Ammon's horn (tissue), 1 donor: ENCODE data around the gene DOK1.
"Not testable (repeated sequence)": the region's sequence is repeated elsewhere in the genome, so short reads cannot be mapped to it uniquely, and the experiment has no call there.

ENCODE experiments used
- DNase-seq: peaks from one replicate; pipeline ENCODE4 v3.0.0-alpha.2; 2016; ENCODE audit warnings: low spot score

Gene DOK1

GRCh38 chr2:74548900-74549826 is 5.4 kb upstream of the DOK1 start:
- DNase-seq: no peak

DNA sequence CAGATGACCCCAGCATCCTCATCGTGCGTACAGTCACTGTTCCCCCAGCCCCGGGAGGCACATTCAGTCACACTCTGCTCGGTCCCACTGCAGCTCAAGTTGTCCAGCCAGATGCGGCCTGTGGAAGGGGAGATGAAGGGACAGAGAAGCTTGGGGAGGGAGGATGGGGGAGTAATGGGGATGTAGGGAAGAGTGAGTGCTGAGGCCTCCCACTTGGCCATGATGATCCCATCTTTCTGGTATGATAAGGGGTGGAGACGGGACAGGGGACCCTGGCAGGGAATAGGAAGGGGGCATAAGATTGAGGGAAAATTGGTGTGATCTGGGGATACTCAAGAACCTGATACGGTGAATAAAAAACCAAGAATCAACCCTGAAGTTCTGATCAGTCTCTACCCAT is 4.3 kb upstream of the DOK1 start:
- no peak for DNase-seq

DNA sequence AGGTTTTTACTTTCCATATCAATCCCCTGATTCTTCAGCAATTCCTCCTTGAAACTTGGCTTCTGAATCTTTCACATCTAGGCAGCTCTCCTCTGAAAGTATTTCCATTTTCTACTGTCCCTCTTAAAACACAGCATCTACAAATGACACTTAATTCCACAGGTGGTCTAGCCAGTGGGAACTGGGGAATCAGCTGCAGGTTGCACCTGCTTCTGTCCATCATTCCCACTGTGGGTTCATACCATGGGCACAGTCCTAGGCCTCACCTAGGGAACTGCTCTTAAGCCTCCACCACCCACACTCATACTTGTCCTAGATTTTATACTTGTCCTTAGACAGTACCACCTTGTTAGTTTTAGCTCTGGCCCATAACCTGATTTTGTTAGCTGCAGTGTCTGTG is 3.0 kb upstream of the DOK1 start:
- DNase-seq: no peak

GRCh38 chr2:74551942-74552913 is 2.3 kb upstream of the DOK1 start:
- DNase-seq: no peak

GRCh38 chr2:74552914-74553811 is 1.4 kb upstream of the DOK1 start:
- peak; percentile 48 for DNase-seq

DNA sequence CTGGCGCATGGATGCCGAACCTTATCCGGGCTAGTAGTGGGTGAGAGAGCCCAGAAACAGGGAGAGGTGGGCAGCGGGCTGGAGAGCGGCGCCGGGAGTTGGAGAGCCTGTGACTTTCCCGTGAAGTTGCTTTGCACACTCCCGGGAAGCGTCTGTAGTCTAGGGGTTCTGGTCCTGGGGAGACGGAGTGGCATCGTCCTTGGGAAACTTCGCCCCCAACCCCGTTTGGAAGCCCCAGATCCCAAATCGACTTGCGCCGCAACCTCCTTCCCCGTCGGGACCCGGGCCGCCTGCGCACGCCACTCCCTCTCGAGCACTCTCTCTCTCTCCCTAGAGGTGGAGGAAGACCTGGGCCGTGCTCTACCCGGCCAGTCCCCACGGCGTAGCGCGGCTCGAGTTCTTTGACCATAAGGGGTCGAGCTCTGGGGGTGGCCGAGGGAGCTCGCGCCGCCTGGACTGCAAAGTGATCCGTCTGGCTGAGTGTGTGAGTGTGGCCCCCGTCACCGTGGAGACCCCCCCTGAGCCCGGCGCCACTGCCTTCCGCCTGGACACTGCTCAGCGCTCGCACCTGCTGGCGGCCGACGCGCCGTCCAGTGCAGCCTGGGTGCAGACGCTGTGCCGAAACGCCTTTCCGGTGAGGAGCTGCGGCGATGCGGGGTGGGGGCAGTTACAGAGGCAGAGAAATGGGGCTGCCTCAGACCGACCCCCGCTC is 456 bp downstream of the DOK1 start:
- no peak for DNase-seq

- DNase-seq: peak; percentile 46
Measured at GRCh38 chr2:74555610-74556103, 1.1 kb downstream of the DOK1 start.

DNA sequence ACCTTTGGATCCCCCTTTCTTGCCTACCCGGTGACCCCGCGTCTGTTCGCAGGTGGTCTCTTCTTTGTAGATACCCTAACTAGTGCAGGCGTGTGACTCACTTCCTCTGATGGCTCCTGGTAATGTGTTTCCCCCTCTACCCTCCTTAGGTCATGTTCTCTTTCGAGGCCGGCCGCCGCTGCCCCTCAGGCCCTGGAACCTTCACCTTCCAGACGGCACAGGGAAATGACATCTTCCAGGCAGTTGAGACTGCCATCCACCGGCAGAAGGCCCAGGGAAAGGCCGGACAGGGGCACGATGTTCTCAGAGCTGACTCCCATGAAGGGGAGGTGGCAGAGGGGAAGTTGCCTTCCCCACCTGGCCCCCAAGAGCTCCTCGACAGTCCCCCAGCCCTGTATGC is 1.6 kb downstream of the DOK1 start:
- DNase-seq: no peak

GRCh38 chr2:74556831-74557370 is 2.4 kb downstream of the DOK1 start:
- no peak for DNase-seq

DNA sequence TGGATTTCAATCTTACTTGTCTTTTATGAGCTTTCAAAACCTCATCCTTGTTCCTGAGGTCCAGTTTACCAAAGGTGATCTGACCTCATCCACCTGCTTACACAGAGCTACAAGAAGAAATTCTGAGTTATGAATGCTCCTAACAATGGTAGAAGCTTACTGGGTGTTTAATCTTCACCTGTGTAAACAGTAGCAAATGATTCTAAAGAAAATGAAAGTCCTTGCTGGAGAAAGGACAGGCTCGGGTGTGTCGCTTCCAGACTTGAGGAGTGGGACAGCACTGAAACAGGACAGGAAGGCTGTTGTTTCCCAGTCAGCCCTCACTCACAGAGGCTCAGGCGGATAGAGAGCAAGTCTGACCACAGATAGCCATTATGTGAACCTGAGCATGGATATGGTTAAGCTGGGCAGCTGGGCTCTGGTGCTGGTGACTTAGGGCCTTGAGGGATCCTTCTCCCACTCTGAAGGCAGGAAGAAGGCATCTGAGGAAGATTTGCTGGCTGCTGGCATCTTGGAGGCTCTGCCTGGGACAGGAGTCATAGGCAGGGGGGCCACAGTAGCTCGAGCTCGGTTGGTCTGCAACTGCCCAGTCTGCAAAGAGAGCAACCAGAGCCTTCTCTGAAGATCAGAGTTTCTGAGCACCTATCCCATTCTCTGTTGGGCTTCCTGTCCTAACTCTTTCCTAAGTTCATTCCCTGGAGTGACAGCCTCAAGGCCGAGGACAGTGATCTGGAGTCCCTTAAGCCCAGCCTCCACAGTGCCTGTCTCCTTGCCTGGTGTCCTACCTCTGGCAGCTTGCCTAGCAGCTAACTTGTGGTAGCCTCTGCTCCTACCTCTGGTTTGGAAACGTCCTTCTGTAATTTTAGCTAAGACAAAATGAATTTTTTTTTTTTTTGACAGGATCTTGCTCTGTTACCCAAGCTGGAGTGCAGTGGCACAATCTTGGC is 4.0 kb downstream of the DOK1 start:
- DNase-seq: no peak

DNA sequence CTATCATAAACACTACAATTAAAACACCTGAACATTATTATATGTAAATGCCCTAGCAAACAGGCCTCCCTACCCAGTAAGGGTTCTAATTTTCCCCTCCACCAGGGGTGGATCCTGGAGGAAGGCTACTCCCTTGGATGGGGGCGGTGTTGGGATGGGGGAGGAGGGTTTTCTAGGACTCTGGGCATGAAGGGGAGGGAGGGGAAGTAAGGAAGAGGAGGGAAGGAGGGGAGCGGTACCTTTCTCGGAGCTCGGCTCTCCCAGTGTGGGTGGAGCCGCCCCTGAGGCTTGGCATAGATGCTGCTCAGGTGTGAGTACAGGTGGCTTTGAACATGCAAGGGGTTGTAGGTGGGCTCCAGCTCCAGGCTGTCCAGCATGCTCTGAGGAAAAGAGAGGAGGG is 5.4 kb downstream of the DOK1 start:
- no peak for DNase-seq

- no peak for DNase-seq
Measured at GRCh38 chr2:74560591-74560990, 6.1 kb downstream of the DOK1 start.

- DNase-seq: not testable (repeated sequence)
Measured at GRCh38 chr2:74561022-74561421, 6.5 kb downstream of the DOK1 start.

GRCh38 chr2:74562126-74562775 is 7.7 kb downstream of the DOK1 start:
- DNase-seq: no peak

DNA sequence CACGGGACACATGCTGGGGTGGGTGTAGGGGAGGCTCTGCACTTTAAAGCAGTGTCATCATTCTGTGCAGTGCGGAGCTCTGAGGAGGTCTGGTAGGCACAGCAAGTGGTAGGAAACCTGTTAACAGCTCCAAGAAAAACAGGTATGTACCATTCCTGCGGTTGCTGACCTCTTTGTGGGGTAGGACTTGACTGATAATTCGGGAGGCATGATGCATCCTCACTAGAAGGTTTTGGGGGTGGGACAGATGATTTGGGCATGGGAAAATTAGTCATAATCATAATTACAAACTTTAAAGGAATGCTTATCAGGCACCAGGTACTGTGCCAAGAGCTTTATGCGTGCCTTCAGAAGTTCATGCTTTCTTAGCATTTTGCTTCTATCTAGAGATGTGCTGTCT is 9.7 kb downstream of the DOK1 start:
- DNase-seq: no peak

GRCh38 chr2:74566076-74566753 is 11.7 kb downstream of the DOK1 start:
- no peak for DNase-seq

DNA sequence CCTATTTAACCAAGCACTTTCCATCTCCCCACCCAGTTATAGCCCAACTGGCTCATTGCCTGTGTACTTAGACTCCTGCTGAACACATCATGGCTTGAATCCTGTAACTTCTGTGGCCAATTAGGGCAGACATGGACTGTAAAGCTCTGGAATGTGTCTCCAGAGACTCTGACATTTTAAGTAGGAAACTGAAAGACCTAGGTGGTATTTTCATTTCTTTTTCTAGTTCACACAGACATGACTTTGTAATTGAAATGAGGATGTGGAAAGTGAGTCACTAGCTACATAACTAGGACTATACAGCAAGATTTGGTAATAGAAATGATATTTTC is 12.2 kb downstream of the DOK1 start:
- DNase-seq: no peak

- DNase-seq: no peak
Measured at GRCh38 chr2:74567881-74568280, 13.4 kb downstream of the DOK1 start.
